ENCODE results near the gene GCK. TPM values are rescaled to one million over a fixed set of nuclear protein-coding genes. Genes with fewer than 3 reads are reported as not detected.

GCK gene
- total and polyA plus RNA-seq, 2 of the 13 experiments (the other 11 are each of a cell fraction or from before 2014, with no cell fraction given), result not detected

GRCh38 chr7:44124822-44125202 is 64.4 kb downstream of the GCK start (continued):
- TF ChIP-seq ZNF484 (CRISPR knock-in tag; IDR thresholded peaks at IDR 0.05; ENCODE audit: borderline replicate concordance, low read depth), result no peak
- no peak for TF ChIP-seq MAZ (IDR thresholded peaks at IDR 0.05; ENCODE audit: borderline replicate concordance, low read depth, low read length)
- no peak for TF ChIP-seq MAZ (CRISPR knock-in tag; IDR thresholded peaks at IDR 0.05; ENCODE audit: low read depth)
- no peak for TF ChIP-seq ZNF180 (CRISPR knock-in tag; IDR thresholded peaks at IDR 0.05; ENCODE audit: borderline replicate concordance, low read depth)

GRCh38 chr7:44123190-44124003 is 65.8 kb downstream of the GCK start, which contains the start of gene POLD2:
Gene POLD2, minus strand, starts transcription at chr7:44123548. Its CDS starts 1,495 bp downstream, at chr7:44122053.
- Histone ChIP-seq H3K27ac (ENCODE audit: extremely low read length, insufficient read depth, low read length) (peak within 1 kb of the TSS; percentile 53), H3K27me3 (ENCODE audit: control insufficient read depth in 1 of 2, insufficient read depth in 2 of 2, low read length in 2 of 2) (no peaks in the 10 kb centered on the region; a peak in 1 of 5 replicates), H3K9ac (ENCODE audit: insufficient read depth, low read depth, low read length) (peak within 1 kb of the TSS; percentile 76), H3K79me2 (ENCODE audit: insufficient read depth, low read length) (peaks cover 14% of the 10 kb centered on the region), H2AFZ (ENCODE audit: low read length) (no peak within 1 kb of the TSS), H3K4me3 (replicated peaks in 1 of 3; ENCODE audit: insufficient read depth in 1 of 3, low read depth in 2 of 3, low read length in 3 of 3) (peak within 1 kb of the TSS; percentile 78 to 86 (median 83)), H3K4me2 (ENCODE audit: low read depth, low read length) (peak within 1 kb of the TSS; percentile 95), H3K36me3 (replicated peaks in 1 of 2; ENCODE audit: control insufficient read depth in 1 of 2, insufficient read depth in 2 of 2, low read length in 2 of 2) (peaks cover 9 to 30% of the 10 kb centered on the region in 2 experiments), H3K4me1 (ENCODE audit: insufficient read depth, low read length) (peaks cover 24% of the 10 kb centered on the region), H4K20me1 (ENCODE audit: insufficient read depth, low read length) (no peaks in the 10 kb centered on the region), H3K9me3 (ENCODE audit: low read length) (no peaks in the 10 kb centered on the region)
- 8% methylated on average over 28 of the region's 86 CpGs for WGBS (ENCODE audit: low lambda C conversion rate)
- in situ Hi-C loops (cut with HindIII; ENCODE audit: extremely low pct_ligation_motif_present, low pct_unique_long_range_greater_than_20kb), result loop anchor here (5.0 kb wide), 1 partner anchor 74 kb away; no protein-coding TSS in a partner anchor
- ChIA-PET CTCF (ENCODE audit: low intra/inter-chr PET ratio, low total read pairs) (no interaction called here), POLR2A (interaction anchor here (1.2 to 1.5 kb wide), 4 partner anchors 8 to 450 kb away, joined by 3 to 5 read pairs (median 4); partner anchors contain the start of gene DDX56)
- DNase-seq (ENCODE audit: low spot score) (peak; percentile 90), FAIRE-seq (no peak), ATAC-seq (peak; percentile 99)
- no TSS peak for BruUV-seq (replicated peaks)
- intact Hi-C loops (cut with micrococcal nuclease; ENCODE audit: unreplicated experiment), result loop anchor here (2.0 kb wide), 1 partner anchor 41 kb away; the partner anchor contains the start of gene POLM
- no peak for TF ChIP-seq SKIL (CRISPR knock-in tag; IDR thresholded peaks at IDR 0.05; ENCODE audit: borderline replicate concordance)
- no peak for TF ChIP-seq ZNF549 (CRISPR knock-in tag; IDR thresholded peaks at IDR 0.05)
- TF ChIP-seq ZFP82 (CRISPR knock-in tag; IDR thresholded peaks at IDR 0.05; ENCODE audit: borderline replicate concordance), result peak; percentile 91; the same call in 1 of the 2 replicates
- TF ChIP-seq JUNB (CRISPR knock-in tag; IDR thresholded peaks at IDR 0.05; ENCODE audit: borderline replicate concordance), result no peak
- no peak for TF ChIP-seq ZNF30 (CRISPR knock-in tag; IDR thresholded peaks at IDR 0.05)
- no peak for TF ChIP-seq MAZ (IDR thresholded peaks at IDR 0.05; ENCODE audit: borderline replicate concordance, low read depth, low read length)
- peak; percentile 62 for TF ChIP-seq MAZ (CRISPR knock-in tag; IDR thresholded peaks at IDR 0.05; ENCODE audit: low read depth)
- 0 out of 2 replicates have a peak, but pooled peaks have one; percentile 74 for TF ChIP-seq ZNF678 (CRISPR knock-in tag; IDR thresholded peaks at IDR 0.05)
- TF ChIP-seq THAP7 (CRISPR knock-in tag; IDR thresholded peaks at IDR 0.05), result no peak
- TF ChIP-seq FUBP1 (CRISPR knock-in tag; IDR thresholded peaks at IDR 0.05; ENCODE audit: borderline replicate concordance), result no peak
- TF ChIP-seq SRSF9 (IDR thresholded peaks at IDR 0.05; ENCODE audit: borderline replicate concordance, insufficient read depth, low read depth, low read length, poor library complexity, severe bottlenecking), result no peak

All from HepG2 (cell line).